Esophagus squamous epithelium (tissue), 5 donors: ENCODE data around the gene DGLUCY. TPM values are rescaled to one million over a fixed set of nuclear protein-coding genes. Genes with fewer than 3 reads are reported as not detected.

Experiments used
- DNase-seq: peaks from one replicate; lab custom pipeline; 2025; lab: John Stamatoyannopoulos, UW
- H3K27ac ChIP-seq, 4 donors: fragments of 200-600 bp; sonication (generic); one replicate each; pipeline ENCODE4 v1.5.1; 2016 to 2019; ENCODE audit warnings: mild to moderate bottlenecking in 1 of 4
- H3K27me3 ChIP-seq, 4 donors: fragments of 200-600 bp; sonication (generic); 1 replicate in 3 of 4; 2 replicates in 1 of 4; pipeline versions ENCODE4 v1.5.1 to v1.6.0; 2017 to 2021; ENCODE audit warnings: antibody characterized with exemption in 1 of 4
- H3K36me3 ChIP-seq, 3 donors: fragments of 200-600 bp; sonication (generic); one replicate each; pipeline ENCODE4 v1.5.1; 2016 to 2019
- H3K4me1 ChIP-seq, 3 donors: fragments of 200-600 bp; sonication (generic); one replicate each; pipeline ENCODE4 v1.5.1; 2017 to 2019
- H3K4me3 ChIP-seq, 4 donors: fragments of 200-600 bp; sonication (generic); 1 replicate in 3 of 4; 2 replicates in 1 of 4; pipeline ENCODE4 v1.5.1; 2016 to 2019; ENCODE audit warnings: mild to moderate bottlenecking in 2 of 4, moderate library complexity in 1 of 4
- H3K9me3 ChIP-seq, 3 donors: fragments of 200-600 bp; sonication (generic); one replicate each; pipeline ENCODE4 v1.5.1; 2016 to 2019
- CTCF ChIP-seq, 6 experiments: fragments of 450-650 bp in 4 of 6; fragments of 200-600 bp in 2 of 6; sonication (generic) in 2 of 6; IDR thresholded peaks; one replicate each; pipeline ENCODE4 v1.5.1; 2016 to 2019; ENCODE audit warnings: antibody characterized with exemption in 6 of 6, mild to moderate bottlenecking in 4 of 6, moderate library complexity in 4 of 6
- POLR2A ChIP-seq, 4 donors: fragments of 450-650 bp; IDR thresholded peaks; one replicate each; pipeline ENCODE4 v1.6.1; 2017; ENCODE audit warnings: antibody characterized with exemption in 4 of 4, mild to moderate bottlenecking in 4 of 4, moderate library complexity in 3 of 4
- WGBS, 2 donors: methylation state at CpG; one replicate each; pipeline ENCODE4 v1.1.5; 2018; 5-methylcytosine and 5-hydroxymethylcytosine counted together
- intact Hi-C: fragments of 100-400 bp; cut with DNase I; formaldehyde crosslinking; loops from one replicate; pipeline ENCODE4 v1.15.0; 2022
- total RNA-seq, 4 donors: library from RNA; depleted of rRNA; stranded (reverse); fragments of >200 nt; gene quantifications; one replicate each; pipeline ENCODE4 v1.1.0, GENCODE V29; 2016
- donor health status: DM: yes; HTN: yes; CAD: no.

The DGLUCY gene
- total RNA-seq, 4 donors from 2014 or later: 32.6 to 51.3 (median 38.9) TPM

GRCh38 chr14:91164676-91165075 lies 50.8 kb downstream of the DGLUCY start:
- no peak for TF ChIP-seq CTCF (IDR thresholded peaks at IDR 0.05)
- TF ChIP-seq POLR2A (IDR thresholded peaks at IDR 0.05): no peak
- Histone ChIP-seq H3K4me1 (peaks cover 4 to 20% (median 8%) of the 10 kb centered on the region in 3 donors), H3K36me3 (peaks cover 9 to 98% (median 13%) of the 10 kb centered on the region in 3 donors), H3K27ac (peak overlapping the region; percentile 39 to 63 (median 59)), H3K27me3 (no peaks in the 10 kb centered on the region), H3K9me3 (no peaks in the 10 kb centered on the region), H3K4me3 (no peak overlapping the region)
- WGBS, 2 donors: 18 to 30% methylated on average over 1 of the region's 1 CpG
- intact Hi-C loops: loop anchor here (5.0 kb wide), 1 partner anchor 252 kb away; no protein-coding TSS in a partner anchor
- no peak for DNase-seq

GRCh38 chr14:91167380-91167770 lies 53.5 kb downstream of the DGLUCY start:
- peaks cover 8 to 44% (median 15%) of the 10 kb centered on the region in 3 donors for H3K4me1 ChIP-seq
- H3K36me3 ChIP-seq: peaks cover 4 to 94% (median 4%) of the 10 kb centered on the region in 3 donors
- H3K27me3 ChIP-seq: no peaks in the 10 kb centered on the region
- TF ChIP-seq POLR2A (IDR thresholded peaks at IDR 0.05) (no peak), CTCF (IDR thresholded peaks at IDR 0.05) (no peak)
- H3K4me3 ChIP-seq: no peak overlapping the region
- 62 to 89% methylated on average over 3 of the region's 5 CpGs for WGBS, 2 donors
- DNase-seq: no peak
- no peak overlapping the region for H3K27ac ChIP-seq
- intact Hi-C loops: loop anchor here (5.0 kb wide), 1 partner anchor 255 kb away; no protein-coding TSS in a partner anchor
- no peaks in the 10 kb centered on the region for H3K9me3 ChIP-seq

GRCh38 chr14:91169951-91170350 lies 56.1 kb downstream of the DGLUCY start:
- intact Hi-C loops: loop anchor here (5.0 to 10.0 kb wide), 2 partner anchors 115 to 258 kb away; no protein-coding TSS in a partner anchor
- 67 to 92% methylated on average over 2 to 3 of the region's 8 CpGs for WGBS, 2 donors
- H3K4me1 ChIP-seq: peaks cover 6 to 44% (median 10%) of the 10 kb centered on the region in 3 donors

GRCh38 chr14:91170504-91171121 lies 56.7 kb downstream of the DGLUCY start:
- peaks cover 0 to 38% (median 10%) of the 10 kb centered on the region in 3 donors for H3K4me1 ChIP-seq
- no peak overlapping the region for H3K4me3 ChIP-seq
- no peaks in the 10 kb centered on the region for H3K9me3 ChIP-seq
- no peak for DNase-seq
- no peaks in the 10 kb centered on the region for H3K27me3 ChIP-seq
- 44 to 78% methylated on average over 2 to 4 of the region's 9 CpGs for WGBS, 2 donors
- peak overlapping the region in 3 of 4 donors; percentile 64 to 67 (median 65) for H3K27ac ChIP-seq
- peaks cover under 1 to 95% (median 19%) of the 10 kb centered on the region in 3 donors for H3K36me3 ChIP-seq
- no peak for TF ChIP-seq POLR2A (IDR thresholded peaks at IDR 0.05)
- TF ChIP-seq CTCF (IDR thresholded peaks at IDR 0.05): no peak
- intact Hi-C loops: loop anchor here (10.0 kb wide), 1 partner anchor 116 kb away; no protein-coding TSS in a partner anchor

More at GRCh38 chr14:91169951-91170350, 56.1 kb downstream of the DGLUCY start:
- no peak for DNase-seq
- Histone ChIP-seq H3K4me3 (no peak overlapping the region), H3K27ac (peak overlapping the region in 3 of 4 donors; percentile 60 to 65 (median 64)), H3K36me3 (peaks cover 4 to 95% (median 13%) of the 10 kb centered on the region in 3 donors), H3K9me3 (no peaks in the 10 kb centered on the region), H3K27me3 (no peaks in the 10 kb centered on the region)
- TF ChIP-seq CTCF (IDR thresholded peaks at IDR 0.05): no peak
- TF ChIP-seq POLR2A (IDR thresholded peaks at IDR 0.05): no peak

- H3K9me3 ChIP-seq: no peaks in the 10 kb centered on the region
- H3K4me3 ChIP-seq: no peak overlapping the region
- H3K27me3 ChIP-seq: no peaks in the 10 kb centered on the region
- DNase-seq: no peak
- H3K4me1 ChIP-seq: peaks cover 0 to 36% (median 10%) of the 10 kb centered on the region in 3 donors
- intact Hi-C loops: loop anchor here (10.0 kb wide), 1 partner anchor 116 kb away; no protein-coding TSS in a partner anchor
- H3K36me3 ChIP-seq: peaks cover 0 to 95% (median 24%) of the 10 kb centered on the region in 3 donors
- no peak for TF ChIP-seq POLR2A (IDR thresholded peaks at IDR 0.05)
- no peak for TF ChIP-seq CTCF (IDR thresholded peaks at IDR 0.05)
- 72 to 73% methylated on average over 2 to 3 of the region's 5 CpGs for WGBS, 2 donors
- H3K27ac ChIP-seq: peak overlapping the region in 3 of 4 donors; percentile 64 to 67 (median 65)
Observed at GRCh38 chr14:91171291-91171690, 57.4 kb downstream of the DGLUCY start.
